T-cell (primary cell): ENCODE data around the gene CTXND1. TPM values are rescaled to one million over a fixed set of nuclear protein-coding genes. Genes with fewer than 3 reads are reported as not detected.

Source experiments
- ATAC-seq, 4 experiments: fragments of 200-7000 bp in 3 of 4; fragments of 150-1000 bp in 1 of 4; cut with Tn5 transposase; replicated peaks in 1 of 4; 1 replicate in 3 of 4; 2 replicates in 1 of 4; pipeline ENCODE4 v1.10.0; 2021; ENCODE audit warnings: moderate library complexity in 3 of 4, mild to moderate bottlenecking in 2 of 4, moderate number of reproducible peaks in 1 of 4
- CTCF ChIA-PET, 2 donors: fragments of 300-600 bp; sonication (Branson Sonifier 250); formaldehyde crosslinking; loops; one replicate each; lab custom pipeline; 2022; ENCODE audit warnings: antibody characterized with exemption in 2 of 2; lab: Charles Lee
- POLR2A ChIA-PET, 2 donors: fragments of 300-600 bp; sonication (Branson Sonifier 250); formaldehyde crosslinking; loops; one replicate each; lab custom pipeline; 2022; ENCODE audit warnings: antibody characterized with exemption in 2 of 2; lab: Charles Lee
- DNase-seq, 35 experiments: peaks; one replicate each; pipeline versions ENCODE4 v3.0.0 to v3.0.0-alpha.2; 2013 to 2023
- H3K27ac ChIP-seq: one replicate; pipeline ENCODE4 v1.5.1; 2013; ENCODE audit warnings: low read length
- H3K27me3 ChIP-seq, 2 experiments: replicated peaks in 1 of 2; 1 replicate in 1 of 2; 2 replicates in 1 of 2; pipeline versions ENCODE4 v1.6.1 to v1.7.0; 2013; ENCODE audit warnings: low read length in 1 of 2, mixed read lengths in 1 of 2; ENCODE audit not compliant: control insufficient read depth in 2 of 2, insufficient read depth in 2 of 2; ENCODE audit errors: extremely low read depth in 1 of 2
- H3K36me3 ChIP-seq, 2 donors: 1 replicate in 1 of 2; 2 replicates in 1 of 2; pipeline versions ENCODE4 v1.6.1 to v1.7.0; 2013; ENCODE audit warnings: low read length in 1 of 2; ENCODE audit not compliant: control insufficient read depth in 2 of 2, insufficient read depth in 1 of 2; ENCODE audit errors: extremely low read depth in 1 of 2
- H3K4me1 ChIP-seq, 2 experiments: 1 replicate in 1 of 2; 2 replicates in 1 of 2; pipeline versions ENCODE4 v1.6.1 to v1.7.0; 2013; ENCODE audit warnings: low read length in 2 of 2, mixed read lengths in 1 of 2; ENCODE audit not compliant: insufficient read depth in 2 of 2, control insufficient read depth in 1 of 2; ENCODE audit errors: extremely low read depth in 1 of 2
- H3K4me3 ChIP-seq, 2 donors: 1 replicate in 1 of 2; 2 replicates in 1 of 2; pipeline versions ENCODE4 v1.5.1 to v1.7.0; 2013; ENCODE audit warnings: mild to moderate bottlenecking in 2 of 2, low read length in 1 of 2, moderate library complexity in 1 of 2; ENCODE audit not compliant: control insufficient read depth in 1 of 2; ENCODE audit errors: extremely low read depth in 1 of 2
- H3K9me3 ChIP-seq: 2 replicates; pipeline ENCODE4 v1.7.0; 2013
- H3K27ac Mint-ChIP-seq, 2 donors: one replicate each; pipeline ENCODE4 v1.8.0; 2020 to 2021; ENCODE audit warnings: mild to moderate bottlenecking in 2 of 2, mixed read lengths in 2 of 2
- H3K27me3 Mint-ChIP-seq, 2 donors: one replicate each; pipeline ENCODE4 v1.8.0; 2021 to 2022; ENCODE audit warnings: mixed read lengths in 2 of 2
- H3K36me3 Mint-ChIP-seq: one replicate; pipeline ENCODE4 v1.8.0; 2021; ENCODE audit warnings: mixed read lengths
- H3K4me1 Mint-ChIP-seq, 3 donors: one replicate each; pipeline ENCODE4 v1.8.0; 2020 to 2022; ENCODE audit warnings: mixed read lengths in 3 of 3, mild to moderate bottlenecking in 1 of 3
- H3K4me3 Mint-ChIP-seq, 3 donors: one replicate each; pipeline ENCODE4 v1.8.0; 2020 to 2022; ENCODE audit warnings: mild to moderate bottlenecking in 3 of 3, mixed read lengths in 3 of 3, moderate library complexity in 3 of 3
- H3K9me3 Mint-ChIP-seq, 3 donors: one replicate each; pipeline ENCODE4 v1.8.0; 2020 to 2022; ENCODE audit warnings: mixed read lengths in 3 of 3
- WGBS: methylation state at CpG from one replicate; pipeline ENCODE4 v1.1.5; 2013; ENCODE audit warnings: missing lambda C conversion rate; ENCODE audit not compliant: insufficient coverage; 5-methylcytosine and 5-hydroxymethylcytosine counted together
- total RNA-seq, 35 experiments: library from RNA in 6 of 35; stranded (reverse) in 6 of 35; fragments of 120-200 nt in 1 of 35; gene quantifications; one replicate each; pipeline versions ENCODE4 v1.2.1 to v1.2.4 and lab custom pipeline; 2013 to 2026

Gene CTXND1
- total RNA-seq, 5 donors from 2014 or later (not counting 1 experiment from before 2014, with no cell fraction given): not detected

DNA sequence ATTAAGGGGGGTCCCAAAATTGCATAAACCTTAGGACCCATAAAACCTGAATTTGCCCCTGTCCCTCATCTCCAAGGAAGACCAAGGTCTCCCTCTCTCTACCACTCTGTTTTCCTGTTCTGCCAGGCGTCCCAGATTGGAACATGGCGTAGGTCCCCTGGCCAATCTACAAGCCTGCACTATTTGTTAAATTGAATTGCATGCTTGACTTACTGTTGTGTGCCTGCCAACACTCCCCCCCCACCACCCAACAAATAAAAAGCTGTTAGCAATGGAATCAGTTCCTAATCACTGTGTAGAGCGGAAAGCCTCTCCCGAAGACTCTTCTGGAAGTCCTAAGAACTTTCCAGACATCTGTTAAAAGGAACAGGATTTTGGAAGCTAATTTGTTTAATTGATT lies 11.7 kb downstream of the CTXND1 start:
- Histone ChIP-seq H3K36me3 (no peaks in the 10 kb centered on the region), H3K4me3 (no peak overlapping the region), H3K9me3 (no peaks in the 10 kb centered on the region), H3K4me1 (no peaks in the 10 kb centered on the region), H3K27ac (no peak overlapping the region), H3K27me3 (peaks cover 0 to 43% of the 10 kb centered on the region in 2 experiments)
- H3K27ac Mint-ChIP-seq: no peak overlapping the region
- H3K9me3 Mint-ChIP-seq: no peaks in the 10 kb centered on the region
- no peak for DNase-seq
- no peak for ATAC-seq
- H3K27me3 Mint-ChIP-seq: peaks cover 34 to 37% of the 10 kb centered on the region in 2 donors
- ChIA-PET POLR2A (interaction anchor here in 1 of 2 donors (0.7 kb wide), 1 partner anchor 152 kb away, joined by 3 read pairs; no protein-coding TSS in a partner anchor), CTCF (interaction anchor here in 1 of 2 donors (0.6 kb wide), 1 partner anchor 1929 kb away, joined by 3 read pairs; no protein-coding TSS in a partner anchor)
- H3K4me1 Mint-ChIP-seq: no peaks in the 10 kb centered on the region
- H3K36me3 Mint-ChIP-seq: no peaks in the 10 kb centered on the region
- WGBS: 83% methylated on average over 2 of the region's 4 CpGs
- no peak overlapping the region for H3K4me3 Mint-ChIP-seq

DNA sequence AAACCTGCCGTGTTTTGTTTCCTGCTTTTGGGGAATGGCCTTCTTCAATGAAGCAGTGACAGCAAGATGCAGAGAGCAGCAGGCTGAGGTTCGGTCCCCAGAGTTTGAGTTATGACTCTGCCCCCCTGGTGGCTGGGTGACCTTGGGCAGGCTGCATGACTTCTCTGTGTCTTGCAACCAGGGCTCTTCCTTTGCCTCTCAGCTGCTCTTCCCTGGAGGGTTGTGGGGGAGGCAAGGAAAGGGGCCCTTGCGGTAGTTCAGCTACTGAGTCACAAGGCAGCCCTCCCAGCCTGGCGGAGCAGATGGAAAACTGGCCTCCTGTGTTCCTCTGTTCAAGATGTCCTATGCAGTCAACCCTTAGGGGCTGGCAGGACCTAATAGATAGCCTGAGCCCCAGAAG lies 17.1 kb downstream of the CTXND1 start:
- Histone ChIP-seq H3K9me3 (no peaks in the 10 kb centered on the region), H3K4me3 (no peak overlapping the region), H3K27ac (no peak overlapping the region), H3K36me3 (no peaks in the 10 kb centered on the region), H3K4me1 (no peaks in the 10 kb centered on the region), H3K27me3 (peaks cover 0 to 30% of the 10 kb centered on the region in 2 experiments)
- Mint-ChIP-seq H3K36me3 (no peaks in the 10 kb centered on the region), H3K4me1 (no peaks in the 10 kb centered on the region), H3K4me3 (no peak overlapping the region), H3K9me3 (no peaks in the 10 kb centered on the region), H3K27ac (no peak overlapping the region), H3K27me3 (peaks cover 9 to 39% of the 10 kb centered on the region in 2 donors)
- WGBS: 59% methylated on average over 4 of the region's 4 CpGs
- ChIA-PET POLR2A (no interaction called here), CTCF (no interaction called here)
- DNase-seq: peak in 28 of 35 experiments; percentile 2 to 46 (median 19)
- peak in 1 of 4 experiments; percentile 26 for ATAC-seq

DNA sequence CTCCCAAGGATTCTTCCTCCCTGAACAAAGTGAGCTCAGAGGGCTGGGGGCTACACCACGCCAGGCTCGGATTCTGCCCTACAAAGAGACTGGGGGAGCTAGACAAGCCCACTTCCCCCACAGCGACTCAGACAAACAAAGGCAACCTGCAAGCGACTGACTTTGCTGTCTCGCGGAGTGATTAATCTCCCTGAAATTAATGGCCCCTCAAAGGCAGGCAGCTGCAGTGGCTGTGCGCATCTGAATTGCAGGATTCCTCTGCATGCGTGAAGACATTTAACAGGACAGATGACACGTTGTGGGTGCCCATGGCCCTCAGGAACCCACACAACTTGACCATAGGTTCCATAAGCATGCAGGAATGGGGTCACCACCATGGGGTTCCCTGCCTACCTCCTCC lies 18.4 kb downstream of the CTXND1 start:
- Mint-ChIP-seq H3K9me3 (no peaks in the 10 kb centered on the region), H3K4me1 (no peaks in the 10 kb centered on the region), H3K36me3 (no peaks in the 10 kb centered on the region), H3K4me3 (no peak overlapping the region), H3K27ac (no peak overlapping the region), H3K27me3 (peaks cover 16 to 41% of the 10 kb centered on the region in 2 donors)
- CTCF ChIA-PET: no interaction called here
- H3K4me3 ChIP-seq: no peak overlapping the region
- 72% methylated on average over 5 of the region's 9 CpGs for WGBS
- POLR2A ChIA-PET: no interaction called here
- no peak for ATAC-seq
- H3K27me3 ChIP-seq: peaks cover 0 to 25% of the 10 kb centered on the region in 2 experiments
- H3K4me1 ChIP-seq: no peaks in the 10 kb centered on the region
- no peak overlapping the region for H3K27ac ChIP-seq
- no peak for DNase-seq
- H3K36me3 ChIP-seq: no peaks in the 10 kb centered on the region
- H3K9me3 ChIP-seq: no peaks in the 10 kb centered on the region

DNA sequence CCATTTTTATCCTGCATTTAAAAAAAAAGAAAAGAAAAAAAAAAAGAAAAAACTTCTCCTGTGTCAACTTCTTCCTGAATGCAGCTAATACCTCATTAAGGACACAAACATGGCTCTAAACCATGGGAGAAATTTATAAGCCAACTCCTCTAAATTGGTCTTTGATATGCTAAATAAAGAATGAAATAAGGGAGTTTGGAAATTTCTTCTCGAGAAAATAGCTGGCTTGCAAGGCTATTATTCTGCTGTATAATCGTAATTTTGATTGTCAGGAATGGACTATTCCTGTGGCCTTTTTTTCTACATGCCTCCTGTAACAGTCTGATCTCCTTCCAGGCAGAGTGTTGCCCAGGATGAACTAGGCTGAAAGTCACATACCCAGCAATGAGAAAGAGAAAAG lies 20.6 kb downstream of the CTXND1 start:
- Mint-ChIP-seq H3K27ac (no peak overlapping the region), H3K9me3 (no peaks in the 10 kb centered on the region), H3K4me1 (no peaks in the 10 kb centered on the region), H3K4me3 (no peak overlapping the region), H3K36me3 (no peaks in the 10 kb centered on the region), H3K27me3 (peaks cover 30 to 48% of the 10 kb centered on the region in 2 donors)
- no peak overlapping the region for H3K27ac ChIP-seq
- WGBS: 67% methylated on average over 1 of the region's 2 CpGs
- DNase-seq (no peak), ATAC-seq (no peak)
- H3K9me3 ChIP-seq: no peaks in the 10 kb centered on the region
- H3K4me1 ChIP-seq: no peaks in the 10 kb centered on the region
- ChIA-PET CTCF (no interaction called here), POLR2A (no interaction called here)
- H3K4me3 ChIP-seq: no peak overlapping the region
- no peaks in the 10 kb centered on the region for H3K36me3 ChIP-seq
- H3K27me3 ChIP-seq: peaks cover 0 to 26% of the 10 kb centered on the region in 2 experiments

DNA sequence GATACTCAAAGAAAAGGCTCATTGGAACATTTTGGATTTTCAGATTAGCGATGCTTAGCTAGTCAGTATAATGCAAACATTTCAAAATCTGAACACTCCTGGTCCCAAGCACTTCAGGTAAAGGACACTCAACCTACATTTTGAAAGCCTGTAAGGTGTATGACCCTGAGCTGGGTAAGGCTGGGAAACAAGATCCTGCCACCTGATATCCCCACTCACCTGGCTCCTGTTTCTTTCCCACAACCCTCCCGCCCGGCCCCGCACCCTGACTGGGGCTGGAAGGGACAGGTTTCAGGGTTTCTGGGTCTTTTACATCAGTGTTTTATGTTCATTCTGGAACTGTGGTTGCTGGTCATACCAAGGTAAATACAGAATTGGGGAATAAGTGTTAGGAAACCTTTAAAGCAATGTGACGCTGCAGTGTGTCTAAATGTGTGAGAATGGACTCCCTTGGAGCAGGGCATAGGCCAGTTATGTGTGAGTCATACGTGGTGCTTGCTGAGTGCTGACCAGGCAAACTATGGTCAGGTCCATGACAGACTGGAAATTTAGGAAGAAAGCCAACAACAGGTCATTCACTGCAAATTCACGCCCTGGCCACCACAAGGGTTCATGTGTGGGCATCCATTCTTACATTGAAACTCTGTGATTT lies 22.9 kb downstream of the CTXND1 start:
- H3K36me3 Mint-ChIP-seq: no peaks in the 10 kb centered on the region
- CTCF ChIA-PET: no interaction called here
- Histone ChIP-seq H3K27me3 (peaks cover 0 to 14% of the 10 kb centered on the region in 2 experiments), H3K4me1 (no peaks in the 10 kb centered on the region), H3K36me3 (no peaks in the 10 kb centered on the region), H3K9me3 (no peaks in the 10 kb centered on the region), H3K4me3 (no peak overlapping the region), H3K27ac (no peak overlapping the region)
- peaks cover 37 to 50% of the 10 kb centered on the region in 2 donors for H3K27me3 Mint-ChIP-seq
- H3K9me3 Mint-ChIP-seq: no peaks in the 10 kb centered on the region
- H3K27ac Mint-ChIP-seq: no peak overlapping the region
- POLR2A ChIA-PET: no interaction called here
- WGBS: 71% methylated on average over 3 of the region's 7 CpGs
- DNase-seq: no peak
- ATAC-seq: no peak
- H3K4me3 Mint-ChIP-seq: no peak overlapping the region
- no peaks in the 10 kb centered on the region for H3K4me1 Mint-ChIP-seq

DNA sequence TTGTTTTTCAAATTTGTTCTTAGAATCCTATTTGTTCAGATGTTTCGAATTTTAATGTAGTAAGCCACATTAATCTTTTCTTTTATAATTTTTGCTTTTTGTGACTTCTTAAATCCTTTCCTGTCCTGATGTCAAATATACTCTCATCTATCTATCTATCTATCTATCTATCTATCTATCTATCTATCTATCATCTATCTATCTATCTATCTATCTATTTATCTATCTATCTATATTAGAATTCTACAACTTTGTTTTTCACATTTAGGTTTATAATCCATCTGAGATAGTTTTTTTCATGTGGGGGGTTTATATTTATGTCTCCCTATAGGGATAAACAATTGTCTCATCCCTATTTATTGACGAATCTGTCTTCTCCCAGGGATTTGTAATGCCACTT lies 32.1 kb downstream of the CTXND1 start:
- no peak for ATAC-seq
- no peaks in the 10 kb centered on the region for H3K36me3 ChIP-seq
- Mint-ChIP-seq H3K36me3 (no peaks in the 10 kb centered on the region), H3K27me3 (peaks cover 10 to 22% of the 10 kb centered on the region in 2 donors), H3K4me3 (no peak overlapping the region), H3K27ac (no peak overlapping the region), H3K9me3 (no peaks in the 10 kb centered on the region), H3K4me1 (no peaks in the 10 kb centered on the region)
- POLR2A ChIA-PET: no interaction called here
- no peak overlapping the region for H3K4me3 ChIP-seq
- H3K27me3 ChIP-seq: peaks cover 0 to 14% of the 10 kb centered on the region in 2 experiments
- CTCF ChIA-PET: no interaction called here
- no peaks in the 10 kb centered on the region for H3K9me3 ChIP-seq
- H3K4me1 ChIP-seq: no peaks in the 10 kb centered on the region
- WGBS: no CpG with 5 or more reads among the region's 2 CpGs
- no peak for DNase-seq
- H3K27ac ChIP-seq: no peak overlapping the region
